Neural cell (in vitro differentiated cells): Measurements from ENCODE around the gene ADCY1.

Source experiments
- EP300 ChIP-seq: fragments of 450-650 bp; conservative IDR thresholded peaks from 2 replicates; pipeline ENCODE4 v1.6.1; 2014; ENCODE audit warnings: antibody characterized with exemption, mild to moderate bottlenecking, moderate library complexity; ENCODE audit not compliant: poor library complexity, severe bottlenecking
- EZH2 ChIP-seq: fragments of 200-600, 300-800 bp; shearing (Covaris generic), sonication (generic); IDR thresholded peaks from 2 replicates; pipeline ENCODE4 v1.6.1; 2014; ENCODE audit warnings: antibody characterized with exemption, low read length, borderline replicate concordance, mild to moderate bottlenecking; ENCODE audit not compliant: insufficient read depth, poor library complexity, severe bottlenecking
- MXI1 ChIP-seq: fragments of 450-650 bp; conservative IDR thresholded peaks from 2 replicates; pipeline ENCODE4 v1.6.1; 2014; ENCODE audit warnings: antibody characterized with exemption, mild to moderate bottlenecking; ENCODE audit not compliant: poor library complexity, severe bottlenecking
- POLR2AphosphoS5 ChIP-seq: IDR thresholded peaks from 2 replicates; pipeline ENCODE4 v1.6.1; 2012
- RAD21 ChIP-seq: fragments of 450-650 bp; conservative IDR thresholded peaks from 2 replicates; pipeline ENCODE4 v1.6.1; 2014; ENCODE audit warnings: antibody characterized with exemption, mild to moderate bottlenecking, moderate library complexity
- TAF1 ChIP-seq: IDR thresholded peaks from 2 replicates; pipeline ENCODE4 v1.6.1; 2012; ENCODE audit warnings: low read depth
- TF ChIP-seq, protein P1 (sequence below): fragments of 450-650 bp; IDR thresholded peaks from 2 replicates; pipeline ENCODE4 v1.5.1; 2014; ENCODE audit warnings: antibody characterized with exemption, mild to moderate bottlenecking, moderate library complexity; ENCODE audit not compliant: poor library complexity, severe bottlenecking
- TF ChIP-seq, protein P2 (sequence below): IDR thresholded peaks from 2 replicates; pipeline ENCODE4 v1.6.1; 2012; ENCODE audit warnings: borderline replicate concordance

DNA sequence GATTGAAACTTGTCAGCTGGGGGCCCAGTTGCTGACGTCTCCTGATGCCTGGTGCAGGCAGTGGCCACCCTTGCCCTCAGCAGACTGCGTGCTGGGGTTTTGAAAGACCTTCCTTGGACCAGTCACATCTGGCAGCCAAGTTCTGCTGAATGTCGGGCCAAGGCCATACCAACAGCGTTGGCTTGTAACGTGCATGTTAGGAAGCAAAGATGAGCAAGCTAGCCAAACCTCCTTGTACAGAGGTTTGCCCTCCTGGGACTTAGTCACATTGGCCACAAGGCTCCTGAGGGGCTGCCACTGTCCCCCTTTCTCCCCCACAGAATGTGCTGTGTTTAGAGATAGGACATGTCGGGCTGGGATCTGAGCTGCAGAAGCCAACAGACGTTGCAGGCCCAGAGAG is 49.0 kb downstream of the ADCY1 start:
- no peak for TF ChIP-seq EP300
- TF ChIP-seq, protein P1, sequence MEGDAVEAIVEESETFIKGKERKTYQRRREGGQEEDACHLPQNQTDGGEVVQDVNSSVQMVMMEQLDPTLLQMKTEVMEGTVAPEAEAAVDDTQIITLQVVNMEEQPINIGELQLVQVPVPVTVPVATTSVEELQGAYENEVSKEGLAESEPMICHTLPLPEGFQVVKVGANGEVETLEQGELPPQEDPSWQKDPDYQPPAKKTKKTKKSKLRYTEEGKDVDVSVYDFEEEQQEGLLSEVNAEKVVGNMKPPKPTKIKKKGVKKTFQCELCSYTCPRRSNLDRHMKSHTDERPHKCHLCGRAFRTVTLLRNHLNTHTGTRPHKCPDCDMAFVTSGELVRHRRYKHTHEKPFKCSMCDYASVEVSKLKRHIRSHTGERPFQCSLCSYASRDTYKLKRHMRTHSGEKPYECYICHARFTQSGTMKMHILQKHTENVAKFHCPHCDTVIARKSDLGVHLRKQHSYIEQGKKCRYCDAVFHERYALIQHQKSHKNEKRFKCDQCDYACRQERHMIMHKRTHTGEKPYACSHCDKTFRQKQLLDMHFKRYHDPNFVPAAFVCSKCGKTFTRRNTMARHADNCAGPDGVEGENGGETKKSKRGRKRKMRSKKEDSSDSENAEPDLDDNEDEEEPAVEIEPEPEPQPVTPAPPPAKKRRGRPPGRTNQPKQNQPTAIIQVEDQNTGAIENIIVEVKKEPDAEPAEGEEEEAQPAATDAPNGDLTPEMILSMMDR: no peak
- no peak for TF ChIP-seq RAD21
- no peak for TF ChIP-seq EZH2
- TF ChIP-seq, protein P2, sequence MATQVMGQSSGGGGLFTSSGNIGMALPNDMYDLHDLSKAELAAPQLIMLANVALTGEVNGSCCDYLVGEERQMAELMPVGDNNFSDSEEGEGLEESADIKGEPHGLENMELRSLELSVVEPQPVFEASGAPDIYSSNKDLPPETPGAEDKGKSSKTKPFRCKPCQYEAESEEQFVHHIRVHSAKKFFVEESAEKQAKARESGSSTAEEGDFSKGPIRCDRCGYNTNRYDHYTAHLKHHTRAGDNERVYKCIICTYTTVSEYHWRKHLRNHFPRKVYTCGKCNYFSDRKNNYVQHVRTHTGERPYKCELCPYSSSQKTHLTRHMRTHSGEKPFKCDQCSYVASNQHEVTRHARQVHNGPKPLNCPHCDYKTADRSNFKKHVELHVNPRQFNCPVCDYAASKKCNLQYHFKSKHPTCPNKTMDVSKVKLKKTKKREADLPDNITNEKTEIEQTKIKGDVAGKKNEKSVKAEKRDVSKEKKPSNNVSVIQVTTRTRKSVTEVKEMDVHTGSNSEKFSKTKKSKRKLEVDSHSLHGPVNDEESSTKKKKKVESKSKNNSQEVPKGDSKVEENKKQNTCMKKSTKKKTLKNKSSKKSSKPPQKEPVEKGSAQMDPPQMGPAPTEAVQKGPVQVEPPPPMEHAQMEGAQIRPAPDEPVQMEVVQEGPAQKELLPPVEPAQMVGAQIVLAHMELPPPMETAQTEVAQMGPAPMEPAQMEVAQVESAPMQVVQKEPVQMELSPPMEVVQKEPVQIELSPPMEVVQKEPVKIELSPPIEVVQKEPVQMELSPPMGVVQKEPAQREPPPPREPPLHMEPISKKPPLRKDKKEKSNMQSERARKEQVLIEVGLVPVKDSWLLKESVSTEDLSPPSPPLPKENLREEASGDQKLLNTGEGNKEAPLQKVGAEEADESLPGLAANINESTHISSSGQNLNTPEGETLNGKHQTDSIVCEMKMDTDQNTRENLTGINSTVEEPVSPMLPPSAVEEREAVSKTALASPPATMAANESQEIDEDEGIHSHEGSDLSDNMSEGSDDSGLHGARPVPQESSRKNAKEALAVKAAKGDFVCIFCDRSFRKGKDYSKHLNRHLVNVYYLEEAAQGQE: no peak
- no peak for TF ChIP-seq MXI1
- no peak for TF ChIP-seq TAF1
- no peak for TF ChIP-seq POLR2AphosphoS5
